Neural progenitor cell (in vitro differentiated cells): ENCODE data around the gene CENPP. TPM values are rescaled to one million over a fixed set of nuclear protein-coding genes. Genes with fewer than 3 reads are reported as not detected.

Source experiments
- DNase-seq: peaks from one replicate; pipeline ENCODE4 v3.0.0-alpha.2; 2016; ENCODE audit warnings: low spot score
- H2AFZ ChIP-seq: fragments of 200-600 bp; sonication (generic); replicated peaks from 2 replicates; pipeline ENCODE4 v1.6.1; 2016; ENCODE audit warnings: antibody characterized with exemption
- H3F3A ChIP-seq: fragments of 200-600 bp; sonication (generic); 2 replicates; pipeline ENCODE4 v1.6.1; 2016; ENCODE audit warnings: antibody characterized with exemption, low read depth
- H3K27ac ChIP-seq: fragments of 200-600 bp; sonication (generic); 2 replicates; pipeline ENCODE4 v1.5.1; 2016; ENCODE audit warnings: mild to moderate bottlenecking
- H3K27me3 ChIP-seq: fragments of 200-600 bp; sonication (generic); 2 replicates; pipeline ENCODE4 v1.6.1; 2016; ENCODE audit warnings: mild to moderate bottlenecking, moderate library complexity
- H3K36me3 ChIP-seq: fragments of 200-600 bp; sonication (generic); 2 replicates; pipeline ENCODE4 v1.5.1; 2016
- H3K4me1 ChIP-seq: fragments of 200-600 bp; sonication (generic); 2 replicates; pipeline ENCODE4 v1.6.1; 2016; ENCODE audit warnings: mixed run types
- H3K4me2 ChIP-seq: fragments of 200-600 bp; sonication (generic); 2 replicates; pipeline ENCODE4 v1.6.1; 2016
- H3K4me3 ChIP-seq: fragments of 200-600 bp; sonication (generic); 2 replicates; pipeline ENCODE4 v1.5.1; 2016
- H3K79me2 ChIP-seq: fragments of 200-600 bp; sonication (generic); 2 replicates; pipeline ENCODE4 v1.6.1; 2016; ENCODE audit warnings: low read depth
- H3K9ac ChIP-seq: fragments of 200-600 bp; sonication (generic); 2 replicates; pipeline ENCODE4 v1.6.1; 2016
- H3K9me3 ChIP-seq: fragments of 200-600 bp; sonication (generic); 2 replicates; pipeline ENCODE4 v1.5.1; 2016; ENCODE audit warnings: low read depth
- H4K20me1 ChIP-seq: fragments of 200-600 bp; sonication (generic); 2 replicates; pipeline ENCODE4 v1.6.1; 2016; ENCODE audit warnings: low read depth
- H3K27ac Mint-ChIP-seq: 3 replicates; pipeline ENCODE4 v1.8.0; 2021; ENCODE audit warnings: mixed read lengths
- H3K27me3 Mint-ChIP-seq: 2 replicates; pipeline ENCODE4 v1.8.0; 2022; ENCODE audit warnings: low read depth, mild to moderate bottlenecking, inconsistent platforms, moderate library complexity, mixed read lengths; ENCODE audit not compliant: insufficient read depth
- H3K36me3 Mint-ChIP-seq: 3 replicates; pipeline ENCODE4 v1.8.0; 2021; ENCODE audit warnings: mixed read lengths
- H3K4me1 Mint-ChIP-seq: 3 replicates; pipeline ENCODE4 v1.8.0; 2021; ENCODE audit warnings: mixed read lengths
- H3K4me3 Mint-ChIP-seq: 3 replicates; pipeline ENCODE4 v1.8.0; 2021; ENCODE audit warnings: mild to moderate bottlenecking, moderate library complexity, mixed read lengths
- H3K9me3 Mint-ChIP-seq: 3 replicates; pipeline ENCODE4 v1.8.0; 2020; ENCODE audit warnings: mixed read lengths
- EZH2 ChIP-seq: fragments of 200-600 bp; sonication (generic); IDR thresholded peaks from 2 replicates; pipeline ENCODE4 v1.6.1; 2017; ENCODE audit warnings: antibody characterized with exemption, mild to moderate bottlenecking, moderate library complexity
- EZH2phosphoT487 ChIP-seq: fragments of 200-600 bp; sonication (generic); IDR thresholded peaks from 2 replicates; pipeline ENCODE4 v1.6.1; 2017; ENCODE audit warnings: antibody characterized with exemption
- total RNA-seq: library from RNA; depleted of rRNA; stranded (reverse); fragments of >200 nt; gene quantifications from 2 replicates; pipeline ENCODE4 v1.2.3, GENCODE V29; 2015; ENCODE audit warnings: low replicate concordance
- TF ChIP-seq, protein P1 (sequence below): fragments of 200-600 bp; sonication (generic); IDR thresholded peaks from 2 replicates; pipeline ENCODE4 v1.5.1; 2017; ENCODE audit warnings: antibody characterized with exemption, mild to moderate bottlenecking

CENPP gene
- total RNA-seq, 1 donor from 2014 or later = 10.7 TPM

- H3K79me2 ChIP-seq = no peaks in the 10 kb centered on the region
- no peak overlapping the region for H3K9ac ChIP-seq
- no peaks in the 10 kb centered on the region for H3K36me3 Mint-ChIP-seq
- H3K9me3 ChIP-seq = no peaks in the 10 kb centered on the region
- H3K27ac ChIP-seq = no peak overlapping the region
- H2AFZ ChIP-seq = no peak overlapping the region
- H3K4me3 Mint-ChIP-seq = no peak overlapping the region
- H3K4me1 Mint-ChIP-seq = no peaks in the 10 kb centered on the region
- no peaks in the 10 kb centered on the region for H3K4me1 ChIP-seq
- DNase-seq = no peak
- H3F3A ChIP-seq = no peaks in the 10 kb centered on the region
- no peaks in the 10 kb centered on the region for H3K36me3 ChIP-seq
- no peaks in the 10 kb centered on the region for H3K9me3 Mint-ChIP-seq
- no peaks in the 10 kb centered on the region for H4K20me1 ChIP-seq
- no peak overlapping the region for H3K4me3 ChIP-seq
- H3K27me3 Mint-ChIP-seq = peaks cover 3% of the 10 kb centered on the region
- TF ChIP-seq, protein P1, sequence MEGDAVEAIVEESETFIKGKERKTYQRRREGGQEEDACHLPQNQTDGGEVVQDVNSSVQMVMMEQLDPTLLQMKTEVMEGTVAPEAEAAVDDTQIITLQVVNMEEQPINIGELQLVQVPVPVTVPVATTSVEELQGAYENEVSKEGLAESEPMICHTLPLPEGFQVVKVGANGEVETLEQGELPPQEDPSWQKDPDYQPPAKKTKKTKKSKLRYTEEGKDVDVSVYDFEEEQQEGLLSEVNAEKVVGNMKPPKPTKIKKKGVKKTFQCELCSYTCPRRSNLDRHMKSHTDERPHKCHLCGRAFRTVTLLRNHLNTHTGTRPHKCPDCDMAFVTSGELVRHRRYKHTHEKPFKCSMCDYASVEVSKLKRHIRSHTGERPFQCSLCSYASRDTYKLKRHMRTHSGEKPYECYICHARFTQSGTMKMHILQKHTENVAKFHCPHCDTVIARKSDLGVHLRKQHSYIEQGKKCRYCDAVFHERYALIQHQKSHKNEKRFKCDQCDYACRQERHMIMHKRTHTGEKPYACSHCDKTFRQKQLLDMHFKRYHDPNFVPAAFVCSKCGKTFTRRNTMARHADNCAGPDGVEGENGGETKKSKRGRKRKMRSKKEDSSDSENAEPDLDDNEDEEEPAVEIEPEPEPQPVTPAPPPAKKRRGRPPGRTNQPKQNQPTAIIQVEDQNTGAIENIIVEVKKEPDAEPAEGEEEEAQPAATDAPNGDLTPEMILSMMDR = no peak
- TF ChIP-seq EZH2 = no peak
- TF ChIP-seq EZH2phosphoT487 = no peak
- H3K4me2 ChIP-seq = no peak overlapping the region
- H3K27me3 ChIP-seq = no peaks in the 10 kb centered on the region
- H3K27ac Mint-ChIP-seq = no peak overlapping the region
These were observed 114.4 kb downstream of the CENPP start for GRCh38 chr9:92439921-92440750.

GRCh38 chr9:92440751-92441046 lies 114.9 kb downstream of the CENPP start:
- Histone ChIP-seq H3K4me1 (no peaks in the 10 kb centered on the region), H3K27ac (no peak overlapping the region), H2AFZ (no peak overlapping the region), H3K27me3 (no peaks in the 10 kb centered on the region), H4K20me1 (no peaks in the 10 kb centered on the region), H3K79me2 (no peaks in the 10 kb centered on the region), H3F3A (no peaks in the 10 kb centered on the region), H3K4me2 (no peak overlapping the region), H3K9ac (no peak overlapping the region), H3K36me3 (no peaks in the 10 kb centered on the region), H3K9me3 (no peaks in the 10 kb centered on the region), H3K4me3 (no peak overlapping the region)
- peaks cover 3% of the 10 kb centered on the region for H3K27me3 Mint-ChIP-seq
- no peaks in the 10 kb centered on the region for H3K9me3 Mint-ChIP-seq
- DNase-seq = no peak
- no peaks in the 10 kb centered on the region for H3K4me1 Mint-ChIP-seq
- TF ChIP-seq EZH2 (no peak), EZH2phosphoT487 (no peak)
- TF ChIP-seq, protein P1 = no peak
- H3K4me3 Mint-ChIP-seq = no peak overlapping the region
- no peak overlapping the region for H3K27ac Mint-ChIP-seq
- H3K36me3 Mint-ChIP-seq = no peaks in the 10 kb centered on the region

GRCh38 chr9:92444841-92445240 lies 119.1 kb downstream of the CENPP start:
- no peaks in the 10 kb centered on the region for H3K4me1 Mint-ChIP-seq
- H3K27me3 ChIP-seq = no peaks in the 10 kb centered on the region
- H3K4me3 ChIP-seq = no peak overlapping the region
- no peaks in the 10 kb centered on the region for H3K9me3 Mint-ChIP-seq
- H3K27ac Mint-ChIP-seq = no peak overlapping the region
- H3K9ac ChIP-seq = no peak overlapping the region
- H2AFZ ChIP-seq = no peak overlapping the region
- no peaks in the 10 kb centered on the region for H3F3A ChIP-seq
- H3K4me2 ChIP-seq = no peak overlapping the region
- H3K27me3 Mint-ChIP-seq = no peaks in the 10 kb centered on the region
- DNase-seq = no peak
- no peaks in the 10 kb centered on the region for H3K9me3 ChIP-seq
- H3K79me2 ChIP-seq = no peaks in the 10 kb centered on the region
- H4K20me1 ChIP-seq = no peaks in the 10 kb centered on the region
- TF ChIP-seq EZH2phosphoT487 (no peak), EZH2 (no peak)
- TF ChIP-seq, protein P1 = no peak
- H3K4me1 ChIP-seq = no peaks in the 10 kb centered on the region
- no peak overlapping the region for H3K27ac ChIP-seq
- no peak overlapping the region for H3K4me3 Mint-ChIP-seq
- no peaks in the 10 kb centered on the region for H3K36me3 Mint-ChIP-seq
- H3K36me3 ChIP-seq = no peaks in the 10 kb centered on the region
